Activated CD4-positive, alpha-beta T cell treated with anti-CD3 and anti-CD28 coated beads for 36 hours (primary cell): ENCODE results near the gene VPS39. TPM values are rescaled to one million over a fixed set of nuclear protein-coding genes. Genes with fewer than 3 reads are reported as not detected.

Experiments
- ATAC-seq: fragments of 200-7000 bp; cut with Tn5 transposase; one replicate; pipeline ENCODE4 v1.10.0; 2021; ENCODE audit warnings: mild to moderate bottlenecking, moderate library complexity
- CTCF ChIA-PET: fragments of 350-600 bp; sonication (Branson Sonifier 250); formaldehyde crosslinking; loops from one replicate; lab custom pipeline; 2021; ENCODE audit warnings: antibody characterized with exemption; lab: Charles Lee
- POLR2A ChIA-PET: fragments of 350-600 bp; sonication (Branson Sonifier 250); formaldehyde crosslinking; loops from one replicate; lab custom pipeline; 2021; ENCODE audit warnings: antibody characterized with exemption, inconsistent platforms; lab: Charles Lee
- DNase-seq: peaks from one replicate; pipeline ENCODE4 v3.0.0-alpha.2; 2020
- H3K27ac Mint-ChIP-seq: one replicate; pipeline ENCODE4 v1.8.0; 2021; ENCODE audit warnings: mixed read lengths
- H3K27me3 Mint-ChIP-seq: one replicate; pipeline ENCODE4 v1.8.0; 2021; ENCODE audit warnings: mixed read lengths
- H3K36me3 Mint-ChIP-seq: one replicate; pipeline ENCODE4 v1.8.0; 2021; ENCODE audit warnings: low read depth, mixed read lengths
- H3K4me1 Mint-ChIP-seq: one replicate; pipeline ENCODE4 v1.8.0; 2021; ENCODE audit warnings: mixed read lengths
- H3K4me3 Mint-ChIP-seq: one replicate; pipeline ENCODE4 v1.8.0; 2021; ENCODE audit warnings: mild to moderate bottlenecking, moderate library complexity, mixed read lengths
- H3K9me3 Mint-ChIP-seq: one replicate; pipeline ENCODE4 v1.8.0; 2021; ENCODE audit warnings: low read depth, mixed read lengths
- intact Hi-C, 2 experiments: fragments of 100-400 bp; cut with DNase I in 1 of 2; cut with micrococcal nuclease in 1 of 2; formaldehyde crosslinking; loops; one replicate each; pipeline versions ENCODE4 v1.14.2 to v1.15.1; 2022 to 2024; cut with DNase I, micrococcal nuclease
- total RNA-seq, 2 experiments: library from RNA; stranded (reverse); gene quantifications; one replicate each; pipeline ENCODE4 v1.2.3, GENCODE V29; 2021

VPS39 gene
- total RNA-seq, 2 experiments from 2014 or later = 49.5 to 56.2 TPM

DNA sequence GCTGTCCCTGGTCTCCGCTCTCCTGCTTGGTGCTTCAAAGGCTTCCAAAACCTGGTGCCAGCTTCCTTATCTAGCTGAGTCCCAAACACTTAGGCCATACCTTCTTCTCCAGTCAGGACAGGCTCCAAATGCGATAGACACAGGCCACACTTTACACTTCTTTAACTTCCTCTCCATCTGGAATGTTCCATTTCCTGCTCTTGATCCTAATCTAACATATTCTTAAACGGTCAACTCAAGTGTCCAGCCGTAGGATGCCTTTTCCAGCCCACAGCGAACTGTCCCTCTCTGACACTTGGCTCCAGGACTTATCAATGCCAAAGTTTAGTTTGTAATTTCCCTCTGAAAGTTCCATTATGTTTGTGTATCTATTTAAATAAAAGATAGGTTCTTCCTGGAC is 32.4 kb downstream of the VPS39 start:
- DNase-seq = no peak
- intact Hi-C loops = no loop called here
- no peak for ATAC-seq
- Mint-ChIP-seq H3K27me3 (no peaks in the 10 kb centered on the region), H3K36me3 (peaks cover 47% of the 10 kb centered on the region), H3K4me1 (peaks cover 11% of the 10 kb centered on the region), H3K27ac (no peak overlapping the region), H3K9me3 (no peaks in the 10 kb centered on the region), H3K4me3 (no peak overlapping the region)
- CTCF ChIA-PET = interaction anchor here (0.7 kb wide), 2 partner anchors 11 to 40 kb away, joined by 3 read pairs; no protein-coding TSS in a partner anchor
- POLR2A ChIA-PET = interaction anchor here (1.5 kb wide), 1 partner anchor 14 kb away, joined by 5 read pairs; no protein-coding TSS in a partner anchor

DNA sequence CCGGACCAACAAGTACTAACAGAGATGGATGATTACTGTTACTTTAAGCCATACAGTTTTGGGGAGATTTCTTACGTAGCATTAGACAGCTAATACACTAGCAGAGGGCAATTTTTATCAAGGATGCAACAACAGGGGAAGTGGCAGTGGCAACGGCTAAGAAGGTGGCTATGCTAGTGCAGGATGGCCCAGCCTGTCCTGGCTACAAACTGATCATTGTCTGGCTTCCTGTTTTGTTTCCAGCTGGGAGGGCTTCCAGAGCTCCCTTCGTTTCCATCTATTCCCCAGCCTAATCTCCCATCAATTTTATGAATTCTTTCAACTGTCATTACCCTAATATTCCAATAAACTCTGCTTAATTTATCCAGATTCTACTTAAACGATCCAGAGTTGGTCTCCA is 35.6 kb downstream of the VPS39 start:
- ATAC-seq (no peak), DNase-seq (no peak)
- intact Hi-C loops = no loop called here
- Mint-ChIP-seq H3K9me3 (no peaks in the 10 kb centered on the region), H3K27me3 (no peaks in the 10 kb centered on the region), H3K4me1 (peaks cover 11% of the 10 kb centered on the region), H3K4me3 (no peak overlapping the region), H3K27ac (peak overlapping the region; percentile 52), H3K36me3 (peaks cover 49% of the 10 kb centered on the region)
- CTCF ChIA-PET = no interaction called here
- POLR2A ChIA-PET = no interaction called here

DNA sequence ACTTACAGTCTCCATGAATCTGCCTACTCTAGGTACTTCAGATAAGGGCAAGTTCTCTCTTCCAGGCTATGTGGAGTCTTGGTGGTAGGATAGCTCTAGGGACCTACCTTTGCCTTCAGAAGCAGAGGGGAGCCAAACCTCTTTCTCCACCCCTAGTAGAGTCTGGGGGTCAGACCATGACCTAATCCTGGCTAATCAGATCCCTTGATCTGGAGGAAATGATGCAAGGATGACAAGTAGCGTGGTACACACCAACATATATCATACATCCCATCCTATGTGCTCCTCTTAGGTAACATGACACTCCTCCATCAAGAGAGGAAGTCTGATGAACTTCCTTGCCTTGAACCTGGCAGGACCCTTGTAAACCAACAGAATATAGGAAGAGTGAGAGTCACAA is 36.3 kb downstream of the VPS39 start:
- ATAC-seq (no peak), DNase-seq (no peak)
- intact Hi-C loops = no loop called here
- peak overlapping the region; percentile 52 for H3K27ac Mint-ChIP-seq
- peaks cover 11% of the 10 kb centered on the region for H3K4me1 Mint-ChIP-seq
- H3K4me3 Mint-ChIP-seq = no peak overlapping the region
- no peaks in the 10 kb centered on the region for H3K27me3 Mint-ChIP-seq
- H3K36me3 Mint-ChIP-seq = peaks cover 53% of the 10 kb centered on the region
- CTCF ChIA-PET = interaction anchor here (0.6 kb wide), 1 partner anchor 18 kb away, joined by 3 read pairs; no protein-coding TSS in a partner anchor
- no peaks in the 10 kb centered on the region for H3K9me3 Mint-ChIP-seq
- POLR2A ChIA-PET = no interaction called here

DNA sequence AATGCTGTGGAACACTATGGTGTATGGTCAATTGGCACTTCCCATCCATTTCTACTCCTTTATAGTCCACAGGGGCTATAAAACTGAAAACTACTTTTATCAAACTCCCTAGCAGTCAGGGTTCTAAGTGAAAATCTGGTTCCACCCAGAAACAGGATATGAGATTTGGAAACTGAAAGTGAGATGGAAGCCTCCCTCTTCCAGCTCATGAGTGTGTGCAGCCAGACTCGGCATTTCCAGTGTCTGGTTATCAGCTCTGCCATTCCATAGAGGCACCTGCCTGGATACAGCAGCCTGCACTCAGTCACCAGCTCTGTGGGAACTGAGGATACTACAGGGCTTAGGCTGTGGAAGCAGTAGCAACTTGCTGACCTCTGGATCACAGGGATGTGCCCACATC is 37.0 kb downstream of the VPS39 start:
- no peak for DNase-seq
- Mint-ChIP-seq H3K9me3 (no peaks in the 10 kb centered on the region), H3K4me1 (peaks cover 11% of the 10 kb centered on the region), H3K27ac (peak overlapping the region; percentile 52), H3K27me3 (no peaks in the 10 kb centered on the region), H3K4me3 (no peak overlapping the region), H3K36me3 (peaks cover 57% of the 10 kb centered on the region)
- peak; percentile 53 for ATAC-seq
- intact Hi-C loops = no loop called here
- ChIA-PET CTCF (interaction anchor here (0.6 kb wide), 1 partner anchor 17 kb away, joined by 3 read pairs; no protein-coding TSS in a partner anchor), POLR2A (no interaction called here)

DNA sequence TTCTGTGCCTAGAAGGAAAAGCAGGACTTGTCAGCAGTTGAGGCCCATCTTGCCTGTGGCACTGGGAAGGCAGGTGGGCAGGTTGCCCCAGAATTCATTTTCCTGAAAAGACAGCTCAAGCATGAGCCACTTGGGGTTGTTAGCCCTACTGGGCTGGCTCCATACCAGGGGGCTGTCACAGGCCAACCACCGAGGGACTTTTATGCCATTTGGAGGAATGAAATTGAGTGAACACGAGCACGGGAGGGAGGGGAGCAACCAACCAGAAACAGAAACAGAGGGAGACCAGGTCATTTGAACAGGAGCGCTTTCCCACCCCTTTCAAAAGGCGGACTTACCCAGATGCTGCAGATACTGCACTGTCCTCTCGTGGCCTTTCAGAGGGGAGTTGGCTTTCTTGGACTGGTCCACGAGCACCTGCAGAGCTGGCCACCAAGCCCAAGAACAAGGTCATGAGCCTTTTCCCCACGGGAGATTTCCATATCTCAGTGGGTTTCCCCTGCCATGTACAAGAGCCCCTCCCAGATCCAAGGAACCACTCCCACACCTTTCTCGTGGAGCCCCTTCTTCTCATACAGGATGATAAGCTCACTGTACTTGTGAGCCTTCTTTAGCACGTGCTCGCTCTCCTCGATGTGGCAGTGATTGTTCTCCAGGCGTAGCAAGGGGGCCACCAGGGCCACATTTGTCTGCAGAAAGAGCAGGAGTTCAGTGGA is 41.7 kb downstream of the VPS39 start:
- H3K27me3 Mint-ChIP-seq = no peaks in the 10 kb centered on the region
- H3K4me3 Mint-ChIP-seq = no peak overlapping the region
- no peaks in the 10 kb centered on the region for H3K9me3 Mint-ChIP-seq
- ATAC-seq = no peak
- ChIA-PET POLR2A (no interaction called here), CTCF (no interaction called here)
- peaks cover 6% of the 10 kb centered on the region for H3K4me1 Mint-ChIP-seq
- DNase-seq = no peak
- H3K36me3 Mint-ChIP-seq = peaks cover 44% of the 10 kb centered on the region
- intact Hi-C loops = no loop called here
- H3K27ac Mint-ChIP-seq = no peak overlapping the region

DNA sequence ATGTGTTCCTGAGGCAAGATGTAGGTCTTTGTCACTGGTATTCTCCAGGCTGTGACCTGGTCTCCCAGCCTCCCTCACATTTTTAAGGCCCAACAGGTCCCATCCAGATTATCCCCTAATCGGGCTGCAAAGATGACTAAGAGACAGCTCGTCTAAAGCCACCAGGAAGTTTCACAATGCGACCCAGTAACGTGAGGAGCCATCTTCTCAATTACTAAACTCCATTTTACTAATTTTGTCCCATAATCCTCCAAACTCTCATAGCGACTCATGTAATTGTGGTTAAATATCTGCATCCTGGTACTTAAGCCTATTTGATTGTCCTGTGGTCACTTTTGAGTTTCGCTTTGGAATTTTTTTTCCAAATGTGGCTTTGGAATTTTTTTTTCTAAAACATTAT is 43.0 kb downstream of the VPS39 start:
- Mint-ChIP-seq H3K27me3 (no peaks in the 10 kb centered on the region), H3K4me3 (no peak overlapping the region), H3K9me3 (no peaks in the 10 kb centered on the region), H3K27ac (peak overlapping the region; percentile 35), H3K36me3 (peaks cover 35% of the 10 kb centered on the region), H3K4me1 (no peaks in the 10 kb centered on the region)
- ATAC-seq (no peak), DNase-seq (no peak)
- CTCF ChIA-PET = interaction anchor here (0.6 to 1.7 kb wide), 3 partner anchors 10 to 428 kb away, joined by 3 read pairs; no protein-coding TSS in a partner anchor
- POLR2A ChIA-PET = no interaction called here
- intact Hi-C loops = no loop called here

DNA sequence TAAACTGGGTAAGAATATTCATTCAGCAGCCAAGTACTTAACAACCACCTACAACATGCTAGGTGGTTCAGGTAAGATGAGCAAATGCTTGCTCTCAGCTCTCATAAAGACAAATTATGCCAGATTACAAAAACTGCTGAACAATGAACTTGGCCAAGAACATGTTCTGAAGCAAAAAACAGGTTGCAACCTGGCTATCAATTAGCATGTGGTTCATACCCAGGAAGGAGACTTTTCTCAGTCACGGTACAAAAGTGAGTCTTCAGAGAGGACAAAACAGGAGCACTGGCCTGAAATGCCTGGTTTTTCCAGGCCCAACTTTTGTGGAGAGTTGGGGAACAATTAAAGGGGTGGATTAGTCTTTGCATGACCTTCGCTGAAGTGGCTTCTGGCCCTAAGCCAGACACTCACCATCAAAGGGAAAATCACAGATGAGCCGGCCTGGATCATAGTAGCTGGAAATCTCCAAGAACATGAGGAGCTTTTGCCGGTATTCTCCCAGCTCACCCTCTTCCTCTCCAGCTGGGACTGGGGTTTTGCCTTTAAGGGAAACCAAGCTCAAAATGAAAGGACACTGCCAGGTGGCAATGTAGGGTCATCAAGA is 44.1 kb downstream of the VPS39 start:
- Mint-ChIP-seq H3K27ac (no peak overlapping the region), H3K27me3 (no peaks in the 10 kb centered on the region), H3K9me3 (no peaks in the 10 kb centered on the region), H3K36me3 (peaks cover 40% of the 10 kb centered on the region), H3K4me3 (no peak overlapping the region), H3K4me1 (no peaks in the 10 kb centered on the region)
- ChIA-PET CTCF (interaction anchor here (0.6 to 1.7 kb wide), 5 partner anchors 11 to 619 kb away, joined by 3 read pairs; no protein-coding TSS in a partner anchor), POLR2A (no interaction called here)
- no peak for ATAC-seq
- no peak for DNase-seq
- intact Hi-C loops = no loop called here

DNA sequence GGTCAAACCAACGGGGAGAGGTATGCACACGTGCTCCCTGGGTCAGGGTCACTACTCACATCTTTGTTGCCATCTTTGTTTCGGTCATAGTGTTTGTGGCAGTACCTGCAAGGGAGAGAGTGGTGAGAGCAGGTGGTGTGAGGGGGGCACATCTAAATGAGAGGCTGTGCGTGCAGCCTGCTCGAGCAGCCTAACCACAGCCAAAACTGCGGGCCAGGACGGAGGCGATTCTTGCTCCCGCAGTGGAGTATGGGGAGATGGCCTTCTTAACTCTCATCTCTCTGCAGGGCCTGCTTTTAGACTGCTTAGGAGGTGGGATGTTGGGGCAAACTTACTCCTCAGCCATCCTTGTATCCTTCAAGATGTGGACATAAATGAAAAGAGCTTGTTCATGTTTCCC is 44.8 kb downstream of the VPS39 start:
- Mint-ChIP-seq H3K9me3 (no peaks in the 10 kb centered on the region), H3K4me3 (no peak overlapping the region), H3K4me1 (no peaks in the 10 kb centered on the region), H3K27me3 (no peaks in the 10 kb centered on the region), H3K36me3 (peaks cover 44% of the 10 kb centered on the region), H3K27ac (no peak overlapping the region)
- POLR2A ChIA-PET = no interaction called here
- ATAC-seq (no peak), DNase-seq (no peak)
- intact Hi-C loops = no loop called here
- CTCF ChIA-PET = interaction anchor here (0.6 kb wide), 1 partner anchor 620 kb away, joined by 3 read pairs; no protein-coding TSS in a partner anchor

DNA sequence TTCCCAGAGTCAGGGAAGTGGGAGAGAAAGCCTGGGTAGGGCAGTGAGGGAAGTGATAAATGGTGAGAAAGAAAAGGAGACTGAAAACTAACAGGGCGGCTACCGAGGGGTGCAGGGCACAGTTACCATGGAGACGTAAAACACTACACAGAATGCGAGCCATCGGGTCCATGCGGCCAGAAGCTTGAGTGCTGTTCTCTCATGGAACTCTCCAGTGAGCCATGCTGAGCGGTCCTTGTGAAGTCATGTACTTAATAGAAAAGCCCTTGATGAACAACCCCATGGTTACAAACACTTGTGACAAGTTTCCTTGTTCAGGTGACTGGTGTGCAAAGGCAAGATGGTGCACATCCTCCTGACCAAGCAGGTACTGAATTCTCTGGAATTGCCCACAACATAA is 48.0 kb downstream of the VPS39 start:
- Mint-ChIP-seq H3K4me3 (no peak overlapping the region), H3K36me3 (peaks cover 22% of the 10 kb centered on the region), H3K27ac (no peak overlapping the region), H3K4me1 (no peaks in the 10 kb centered on the region), H3K27me3 (no peaks in the 10 kb centered on the region), H3K9me3 (no peaks in the 10 kb centered on the region)
- POLR2A ChIA-PET = no interaction called here
- intact Hi-C loops = no loop called here
- DNase-seq (no peak), ATAC-seq (no peak)
- CTCF ChIA-PET = no interaction called here

DNA sequence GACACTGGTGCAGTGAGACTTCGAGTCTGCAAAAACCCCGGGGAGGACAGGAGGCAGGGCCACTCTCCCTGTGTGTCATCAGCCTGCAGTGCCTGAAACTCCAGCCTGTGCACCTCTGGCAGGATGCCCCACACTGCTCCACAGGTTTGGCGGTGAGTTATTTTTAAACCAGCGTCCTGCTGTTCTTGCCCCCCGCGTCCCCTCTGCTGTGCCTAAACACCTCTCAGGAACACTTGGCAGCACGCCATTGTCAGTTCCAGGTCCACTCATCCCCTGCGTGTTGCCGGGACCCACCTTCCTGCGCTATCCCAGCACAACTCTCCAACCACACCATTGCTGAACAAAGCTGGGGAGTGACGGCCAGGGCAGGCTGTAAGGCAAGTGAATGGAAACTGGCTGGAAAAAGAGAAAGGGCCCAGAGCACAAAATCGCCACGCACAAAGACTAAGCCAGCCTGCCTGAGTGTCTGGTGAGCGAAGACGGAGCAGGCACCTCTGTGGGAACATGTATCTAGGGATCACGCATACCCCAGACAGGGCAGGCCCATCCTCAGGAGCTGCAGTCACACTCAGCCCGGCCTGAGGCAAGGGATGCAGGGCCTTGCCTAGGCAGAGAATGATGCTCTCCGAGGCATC is 48.6 kb downstream of the VPS39 start:
- intact Hi-C loops = loop anchor here in 1 of 2 experiments (10.0 kb wide), 1 partner anchor 225 kb away; no protein-coding TSS in a partner anchor
- no peaks in the 10 kb centered on the region for H3K27me3 Mint-ChIP-seq
- no peak overlapping the region for H3K4me3 Mint-ChIP-seq
- no peaks in the 10 kb centered on the region for H3K4me1 Mint-ChIP-seq
- ATAC-seq = no peak
- ChIA-PET POLR2A (no interaction called here), CTCF (interaction anchor here (0.6 kb wide), 1 partner anchor 386 kb away, joined by 4 read pairs; no protein-coding TSS in a partner anchor)
- peaks cover 20% of the 10 kb centered on the region for H3K36me3 Mint-ChIP-seq
- H3K9me3 Mint-ChIP-seq = no peaks in the 10 kb centered on the region
- H3K27ac Mint-ChIP-seq = no peak overlapping the region
- DNase-seq = no peak

DNA sequence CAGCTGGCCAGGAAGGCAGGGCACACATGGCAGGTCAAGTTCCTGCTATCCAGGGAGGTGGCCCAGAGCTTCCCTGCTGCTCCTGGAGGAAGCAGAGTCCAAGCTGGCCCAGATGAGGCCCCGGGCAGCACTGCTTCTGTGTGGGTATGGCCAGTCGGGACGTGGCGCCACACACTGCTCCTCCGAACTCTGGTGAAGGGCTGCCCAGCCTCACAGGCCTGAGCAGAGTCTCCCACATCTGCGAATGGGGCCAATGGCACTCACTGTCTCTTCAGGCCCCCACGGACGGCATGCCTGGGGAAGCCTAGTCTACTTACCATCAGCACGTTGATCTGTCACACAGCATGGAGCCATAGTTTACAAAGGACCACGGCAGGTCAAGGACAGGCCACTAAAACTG is 49.2 kb downstream of the VPS39 start:
- ChIA-PET POLR2A (no interaction called here), CTCF (no interaction called here)
- no peak overlapping the region for H3K4me3 Mint-ChIP-seq
- ATAC-seq (no peak), DNase-seq (no peak)
- H3K27me3 Mint-ChIP-seq = no peaks in the 10 kb centered on the region
- no peaks in the 10 kb centered on the region for H3K4me1 Mint-ChIP-seq
- peaks cover 20% of the 10 kb centered on the region for H3K36me3 Mint-ChIP-seq
- no peak overlapping the region for H3K27ac Mint-ChIP-seq
- intact Hi-C loops = loop anchor here in 1 of 2 experiments (10.0 kb wide), 1 partner anchor 226 kb away; no protein-coding TSS in a partner anchor
- H3K9me3 Mint-ChIP-seq = no peaks in the 10 kb centered on the region
